GM12878 (cell line): ENCODE data around the gene RABL2A. TPM values are rescaled to one million over a fixed set of nuclear protein-coding genes. Genes with fewer than 3 reads are reported as not detected.
A peak's percentile ranks its signal among the peaks of the same experiment; 100 is the strongest.

Source experiments
- ASH2L ChIP-seq: fragments of 300-600, 200-600 bp; sonication (generic); IDR thresholded peaks from 2 replicates; pipeline ENCODE4 v1.6.1; 2017; ENCODE audit warnings: low read depth, mild to moderate bottlenecking, borderline replicate concordance
- BACH1 ChIP-seq: fragments of 450-650 bp; IDR thresholded peaks from 2 replicates; pipeline ENCODE4 v1.6.1; 2017; ENCODE audit warnings: mild to moderate bottlenecking, borderline replicate concordance
- BHLHE40 ChIP-seq, 2 experiments: fragments of 450-650 bp in 1 of 2; IDR thresholded peaks; 2 replicates each; pipeline ENCODE4 v1.6.1; 2011 to 2017; ENCODE audit warnings: low read depth in 2 of 2, borderline replicate concordance in 1 of 2, improper control_type of control experiment in 1 of 2, low read length in 1 of 2, mild to moderate bottlenecking in 1 of 2
- CREM ChIP-seq: IDR thresholded peaks from 2 replicates; pipeline ENCODE4 v1.6.1; 2014; ENCODE audit warnings: antibody characterized with exemption, low read depth
- DPF2 ChIP-seq: fragments of 450-650 bp; IDR thresholded peaks from 2 replicates; pipeline ENCODE4 v1.6.1; 2017; ENCODE audit warnings: mild to moderate bottlenecking
- EGR1 ChIP-seq, 2 experiments: IDR thresholded peaks; 1 replicate in 1 of 2; 2 replicates in 1 of 2; pipeline ENCODE4 v1.6.1; 2011 to 2012; ENCODE audit warnings: low read depth in 2 of 2, low read length in 2 of 2, borderline replicate concordance in 1 of 2, mild to moderate bottlenecking in 1 of 2, moderate library complexity in 1 of 2
- ELK1 ChIP-seq: IDR thresholded peaks from 2 replicates; pipeline ENCODE4 v1.6.1; 2012; ENCODE audit warnings: low read depth, low read length, improper control_type of control experiment
- GATAD2B ChIP-seq: fragments of 450-650 bp; conservative IDR thresholded peaks from 2 replicates; pipeline ENCODE4 v1.6.1; 2017; ENCODE audit warnings: low read depth, mild to moderate bottlenecking, moderate library complexity
- HCFC1 ChIP-seq: fragments of 150-350 bp; IDR thresholded peaks from 2 replicates; pipeline ENCODE4 v1.6.1; 2014; ENCODE audit warnings: low read length
- HDGF ChIP-seq: fragments of 450-650 bp; IDR thresholded peaks from 2 replicates; pipeline ENCODE4 v1.6.1; 2016; ENCODE audit warnings: antibody characterized with exemption
- LARP7 ChIP-seq: fragments of 450-650 bp; IDR thresholded peaks from 2 replicates; pipeline ENCODE4 v1.6.1; 2017; ENCODE audit warnings: mild to moderate bottlenecking
- MEF2B ChIP-seq: fragments of 450-650 bp; IDR thresholded peaks from 2 replicates; pipeline ENCODE4 v1.6.1; 2018; ENCODE audit warnings: mild to moderate bottlenecking, moderate library complexity; ENCODE audit not compliant: partially characterized antibody, poor library complexity, severe bottlenecking
- NKRF ChIP-seq: fragments of 450-650 bp; conservative IDR thresholded peaks from 2 replicates; pipeline ENCODE4 v1.6.1; 2017; ENCODE audit warnings: mild to moderate bottlenecking, moderate library complexity
- PAX5 ChIP-seq: IDR thresholded peaks from 2 replicates; pipeline ENCODE4 v1.6.1; 2011; ENCODE audit warnings: low read depth, low read length, borderline replicate concordance
- SIN3A ChIP-seq: IDR thresholded peaks from 2 replicates; pipeline ENCODE4 v1.6.1; 2012; ENCODE audit warnings: low read depth, low read length, improper control_type of control experiment
- SIX5 ChIP-seq: IDR thresholded peaks from 2 replicates; pipeline ENCODE4 v1.6.1; 2011; ENCODE audit warnings: mild to moderate bottlenecking, low read depth, low read length, moderate library complexity; ENCODE audit not compliant: severe bottlenecking
- SP1 ChIP-seq: IDR thresholded peaks from one replicate; pipeline ENCODE4 v1.6.1; 2011; ENCODE audit warnings: low read depth, low read length
- SRF ChIP-seq, 2 experiments: IDR thresholded peaks; 2 replicates each; pipeline ENCODE4 v1.6.1; 2011; ENCODE audit warnings: low read depth in 2 of 2, low read length in 2 of 2, mild to moderate bottlenecking in 1 of 2, moderate library complexity in 1 of 2
- TAF1 ChIP-seq: IDR thresholded peaks from 2 replicates; pipeline ENCODE4 v1.6.1; 2011; ENCODE audit warnings: mild to moderate bottlenecking, low read depth, low read length, borderline replicate concordance
- TCF3 ChIP-seq: IDR thresholded peaks from 2 replicates; pipeline ENCODE4 v1.6.1; 2012; ENCODE audit warnings: low read depth, mild to moderate bottlenecking, low read length, borderline replicate concordance; ENCODE audit not compliant: insufficient read depth
- ZBED1 ChIP-seq: IDR thresholded peaks from 2 replicates; pipeline ENCODE4 v1.6.1; 2016; ENCODE audit warnings: borderline replicate concordance
- ZNF217 ChIP-seq: fragments of 450-650 bp; IDR thresholded peaks from 2 replicates; pipeline ENCODE4 v1.6.1; 2017; ENCODE audit warnings: antibody characterized with exemption, mild to moderate bottlenecking
- polyA plus RNA-seq, 11 experiments: library from polyadenylated mRNA; depleted of rRNA in 4 of 11; unstranded in 6 of 11; stranded (reverse) in 5 of 11; fragments of >200 nt; fragmentation: Nextera tagmentation in 4 of 11; fragmentation: Illumina TruSeq in 1 of 11; extraction: Ambion mirVana in 4 of 11; extraction: Trizol in 1 of 11; gene quantifications; 1 replicate in 1 of 11; 2 replicates in 10 of 11; pipeline versions ENCODE4 v1.2.1 to v1.2.3, GENCODE V29; 2011 to 2016; ENCODE audit warnings: inconsistent platforms in 2 of 11, missing spikeins in 2 of 11, low read depth in 1 of 11
- total RNA-seq, 4 experiments: library from RNA; depleted of rRNA in 3 of 4; stranded (reverse); fragments of >200 nt in 3 of 4; fragmentation: Illumina TruSeq in 1 of 4; extraction: Trizol in 1 of 4; gene quantifications; 2 replicates each; pipeline versions ENCODE4 v1.2.1 to v1.2.3, GENCODE V29; 2013 to 2021
- TF ChIP-seq, protein P1 (sequence below): fragments of 450-650 bp; IDR thresholded peaks from 2 replicates; pipeline ENCODE4 v1.6.1; 2016; ENCODE audit warnings: mild to moderate bottlenecking, moderate library complexity, borderline replicate concordance

The RABL2A gene
- total and polyA plus RNA-seq, 10 of the 15 experiments (the other 5 are each of a cell fraction or from before 2014, with no cell fraction given) = 0.87 to 17.9 (median 9.7) TPM

DNA sequence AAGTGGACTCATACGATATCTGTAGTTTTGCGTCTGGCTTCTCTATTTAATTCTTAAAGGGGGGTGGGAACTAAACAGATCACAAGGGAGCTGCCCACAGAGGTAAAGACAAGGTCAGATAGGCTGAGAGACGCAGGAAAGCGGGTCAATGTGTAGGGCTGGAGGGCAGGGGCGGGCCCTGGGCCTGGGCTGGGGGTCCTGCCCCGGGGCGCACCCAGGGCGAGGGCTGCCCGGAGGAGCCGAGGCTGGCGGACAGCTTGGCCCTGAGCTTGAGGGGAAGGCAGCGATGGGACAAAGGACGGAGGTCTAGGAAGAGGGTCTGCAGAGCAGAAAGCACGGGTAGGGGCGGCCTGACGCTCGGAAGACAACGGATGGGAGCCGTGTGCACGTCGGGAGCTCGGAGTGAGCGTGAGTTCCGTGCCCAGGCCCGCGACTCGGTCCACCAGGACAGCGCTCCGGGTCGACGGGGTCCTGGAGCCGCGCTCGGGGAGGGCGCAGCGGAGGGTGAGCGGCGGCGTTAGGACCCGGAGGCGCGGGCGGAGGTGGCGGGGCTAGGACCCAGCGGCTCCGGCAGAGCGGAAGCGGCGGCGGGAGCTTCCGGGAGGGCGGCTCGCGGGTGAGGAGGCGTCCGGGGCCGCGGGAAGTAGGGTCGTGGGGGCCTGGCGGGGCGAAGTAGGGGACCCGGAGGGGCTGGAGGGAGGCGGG lies 43.4 kb upstream of the RABL2A start (continued):
- TF ChIP-seq, protein P1, sequence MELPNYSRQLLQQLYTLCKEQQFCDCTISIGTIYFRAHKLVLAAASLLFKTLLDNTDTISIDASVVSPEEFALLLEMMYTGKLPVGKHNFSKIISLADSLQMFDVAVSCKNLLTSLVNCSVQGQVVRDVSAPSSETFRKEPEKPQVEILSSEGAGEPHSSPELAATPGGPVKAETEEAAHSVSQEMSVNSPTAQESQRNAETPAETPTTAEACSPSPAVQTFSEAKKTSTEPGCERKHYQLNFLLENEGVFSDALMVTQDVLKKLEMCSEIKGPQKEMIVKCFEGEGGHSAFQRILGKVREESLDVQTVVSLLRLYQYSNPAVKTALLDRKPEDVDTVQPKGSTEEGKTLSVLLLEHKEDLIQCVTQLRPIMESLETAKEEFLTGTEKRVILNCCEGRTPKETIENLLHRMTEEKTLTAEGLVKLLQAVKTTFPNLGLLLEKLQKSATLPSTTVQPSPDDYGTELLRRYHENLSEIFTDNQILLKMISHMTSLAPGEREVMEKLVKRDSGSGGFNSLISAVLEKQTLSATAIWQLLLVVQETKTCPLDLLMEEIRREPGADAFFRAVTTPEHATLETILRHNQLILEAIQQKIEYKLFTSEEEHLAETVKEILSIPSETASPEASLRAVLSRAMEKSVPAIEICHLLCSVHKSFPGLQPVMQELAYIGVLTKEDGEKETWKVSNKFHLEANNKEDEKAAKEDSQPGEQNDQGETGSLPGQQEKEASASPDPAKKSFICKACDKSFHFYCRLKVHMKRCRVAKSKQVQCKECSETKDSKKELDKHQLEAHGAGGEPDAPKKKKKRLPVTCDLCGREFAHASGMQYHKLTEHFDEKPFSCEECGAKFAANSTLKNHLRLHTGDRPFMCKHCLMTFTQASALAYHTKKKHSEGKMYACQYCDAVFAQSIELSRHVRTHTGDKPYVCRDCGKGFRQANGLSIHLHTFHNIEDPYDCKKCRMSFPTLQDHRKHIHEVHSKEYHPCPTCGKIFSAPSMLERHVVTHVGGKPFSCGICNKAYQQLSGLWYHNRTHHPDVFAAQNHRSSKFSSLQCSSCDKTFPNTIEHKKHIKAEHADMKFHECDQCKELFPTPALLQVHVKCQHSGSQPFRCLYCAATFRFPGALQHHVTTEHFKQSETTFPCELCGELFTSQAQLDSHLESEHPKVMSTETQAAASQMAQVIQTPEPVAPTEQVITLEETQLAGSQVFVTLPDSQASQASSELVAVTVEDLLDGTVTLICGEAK = peak; percentile 68; the same call in 1 of the 2 replicates
- 0 out of 2 replicates have a peak, but pooled peaks have one; percentile 11 for TF ChIP-seq PAX5
- TF ChIP-seq DPF2 = peak; percentile 47; the same call in 1 of the 2 replicates
- TF ChIP-seq SIN3A = 0 out of 2 replicates have a peak, but pooled peaks have one; percentile 25
- TF ChIP-seq ASH2L = peak; percentile 17; the same call in 1 of the 2 replicates
- peak; percentile 22 for TF ChIP-seq SIX5
- TF ChIP-seq HDGF = 0 out of 2 replicates have a peak, but pooled peaks have one; percentile 47
- peak; percentile 88 for TF ChIP-seq GATAD2B
- 0 out of 4 replicates have a peak, but pooled peaks of 1 of the 2 experiments have one; percentile 27 for TF ChIP-seq SRF (IDR thresholded peaks at IDR 0.05; ENCODE audit: low read depth in 2 of 2, low read length in 2 of 2)
- TF ChIP-seq TAF1 = peak; percentile 70; the same call in 1 of the 2 replicates
- peak; percentile 96 for TF ChIP-seq LARP7
- TF ChIP-seq TCF3 = peak; percentile 59; the same call in 1 of the 2 replicates
- peak; percentile 64 for TF ChIP-seq BACH1
- peak in 1 of 2 experiments; percentile 96; a peak in 2 of 3 replicates for TF ChIP-seq EGR1 (IDR thresholded peaks at IDR 0.05; ENCODE audit: borderline replicate concordance in 1 of 2, low read depth in 2 of 2, low read length in 2 of 2)
- TF ChIP-seq BHLHE40 (IDR thresholded peaks at IDR 0.05; ENCODE audit: borderline replicate concordance in 1 of 2, low read depth in 2 of 2, low read length in 1 of 2) = peak; percentile 16 to 70; a peak in 2 of 4 replicates
- TF ChIP-seq NKRF = peak; percentile 74
- TF ChIP-seq ZNF217 = 0 out of 2 replicates have a peak, but pooled peaks have one; percentile 19
- peak; percentile 46; the same call in 1 of the 2 replicates for TF ChIP-seq ZBED1
- peak; percentile 39 for TF ChIP-seq MEF2B
- TF ChIP-seq CREM = 0 out of 2 replicates have a peak, but pooled peaks have one; percentile 18
- TF ChIP-seq HCFC1 = peak; percentile 58
- peak; percentile 83 for TF ChIP-seq SP1
- peak; percentile 63; the same call in 1 of the 2 replicates for TF ChIP-seq ELK1
